GM19468 (cell line): ENCODE measurements around the gene FLYWCH2.
A peak's percentile ranks its signal among the peaks of the same experiment; 100 is the strongest.
"Not testable (repeated sequence)": the region's sequence is repeated elsewhere in the genome, so short reads cannot be mapped to it uniquely, and the experiment has no call there.

Experiments used
- ATAC-seq: cut with Tn5 transposase; IDR thresholded peaks from one replicate; pipeline ENCODE4 v1.9.1; 2021; ENCODE audit warnings: mild to moderate bottlenecking, moderate library complexity, moderate number of reproducible peaks; ENCODE audit not compliant: unreplicated experiment; ENCODE audit errors: extremely low read depth

Gene FLYWCH2

GRCh38 chr16:2907084-2907753 lies 24.2 kb downstream of the FLYWCH2 start:
- not testable (repeated sequence) for ATAC-seq

- no peak for ATAC-seq
Observed at GRCh38 chr16:2910441-2910969, 27.5 kb downstream of the FLYWCH2 start.

GRCh38 chr16:2911638-2912329 lies 28.8 kb downstream of the FLYWCH2 start, which contains the start of gene FLYWCH1:
Gene FLYWCH1, plus strand, starts transcription at chr16:2911931. Its CDS starts 17,755 bp downstream, at chr16:2929686.
- ATAC-seq: peak; percentile 34

GRCh38 chr16:2912330-2913199 lies 29.6 kb downstream of the FLYWCH2 start:
- no peak for ATAC-seq

GRCh38 chr16:2913603-2914002 lies 30.6 kb downstream of the FLYWCH2 start:
- no peak for ATAC-seq

- no peak for ATAC-seq
Observed at GRCh38 chr16:2914233-2914632, 31.2 kb downstream of the FLYWCH2 start.

GRCh38 chr16:2915196-2915929 lies 32.3 kb downstream of the FLYWCH2 start:
- no peak for ATAC-seq

GRCh38 chr16:2919511-2920255 lies 36.7 kb downstream of the FLYWCH2 start:
- ATAC-seq: no peak

GRCh38 chr16:2923481-2923880 lies 40.5 kb downstream of the FLYWCH2 start:
- ATAC-seq: no peak

GRCh38 chr16:2924901-2925755 lies 42.1 kb downstream of the FLYWCH2 start:
- no peak for ATAC-seq

- no peak for ATAC-seq
Observed at GRCh38 chr16:2925951-2926649, 43.1 kb downstream of the FLYWCH2 start.

GRCh38 chr16:2926650-2926999 lies 43.6 kb downstream of the FLYWCH2 start:
- no peak for ATAC-seq

- no peak for ATAC-seq
Observed at GRCh38 chr16:2927010-2927646, 44.1 kb downstream of the FLYWCH2 start.

- not testable (repeated sequence) for ATAC-seq
Observed at GRCh38 chr16:2928151-2928550, 45.1 kb downstream of the FLYWCH2 start.

- no peak for ATAC-seq
Observed at GRCh38 chr16:2928796-2929195, 45.8 kb downstream of the FLYWCH2 start.

- no peak for ATAC-seq
Observed at GRCh38 chr16:2929693-2930092, 46.7 kb downstream of the FLYWCH2 start.

GRCh38 chr16:2930236-2930635 lies 47.2 kb downstream of the FLYWCH2 start:
- ATAC-seq: no peak
